ENCODE results near the gene FAM53B. TPM values are rescaled to one million over a fixed set of nuclear protein-coding genes. Genes with fewer than 3 reads are reported as not detected.

FAM53B gene
- total RNA-seq, 1 donor from 2014 or later, result 38.1 TPM

- intact Hi-C loops (cut with DNase I), result no loop called here
- ATAC-seq (ENCODE audit: poor library complexity), result peak; percentile 7
- no peak for DNase-seq
Observed at GRCh38 chr10:124717911-124718741, 26.1 kb downstream of the FAM53B start.

- no peak for ATAC-seq (ENCODE audit: poor library complexity)
- intact Hi-C loops (cut with DNase I), result no loop called here
- no peak for DNase-seq
Observed at GRCh38 chr10:124717041-124717757, 27.0 kb downstream of the FAM53B start.

GRCh38 chr10:124716369-124716768 is 27.8 kb downstream of the FAM53B start:
- DNase-seq (no peak), ATAC-seq (ENCODE audit: poor library complexity) (no peak)
- intact Hi-C loops (cut with DNase I), result no loop called here

- no peak for DNase-seq
- intact Hi-C loops (cut with DNase I), result no loop called here
Observed at GRCh38 chr10:124715439-124715838, 28.7 kb downstream of the FAM53B start.

GRCh38 chr10:124713679-124714255 is 30.4 kb downstream of the FAM53B start:
- intact Hi-C loops (cut with DNase I), result no loop called here
- ATAC-seq (ENCODE audit: poor library complexity) (no peak), DNase-seq (no peak)

More at GRCh38 chr10:124715439-124715838, 28.7 kb downstream of the FAM53B start:
- no peak for ATAC-seq (ENCODE audit: poor library complexity)

- intact Hi-C loops (cut with DNase I), result no loop called here
- ATAC-seq (ENCODE audit: poor library complexity) (no peak), DNase-seq (no peak)
Observed at GRCh38 chr10:124712704-124713407, 31.3 kb downstream of the FAM53B start.

- no peak for DNase-seq
- intact Hi-C loops (cut with DNase I), result no loop called here
- no peak for ATAC-seq (ENCODE audit: poor library complexity)
Observed at GRCh38 chr10:124711145-124711544, 33.0 kb downstream of the FAM53B start.

GRCh38 chr10:124710266-124710881 is 33.8 kb downstream of the FAM53B start:
- DNase-seq, result no peak
- no peak for ATAC-seq (ENCODE audit: poor library complexity)
- intact Hi-C loops (cut with DNase I), result no loop called here

GRCh38 chr10:124709861-124710260 is 34.3 kb downstream of the FAM53B start:
- ATAC-seq (ENCODE audit: poor library complexity) (peak; percentile 53), DNase-seq (peak; percentile 83)
- intact Hi-C loops (cut with DNase I), result no loop called here

GRCh38 chr10:124708922-124709520 is 35.2 kb downstream of the FAM53B start:
- DNase-seq (no peak), ATAC-seq (ENCODE audit: poor library complexity) (no peak)
- intact Hi-C loops (cut with DNase I), result no loop called here

- intact Hi-C loops (cut with DNase I), result no loop called here
Observed at GRCh38 chr10:124708246-124708779, 35.9 kb downstream of the FAM53B start.

GRCh38 chr10:124707551-124707950 is 36.6 kb downstream of the FAM53B start:
- DNase-seq, result no peak
- no peak for ATAC-seq (ENCODE audit: poor library complexity)
- intact Hi-C loops (cut with DNase I), result no loop called here

More at GRCh38 chr10:124708246-124708779, 35.9 kb downstream of the FAM53B start:
- DNase-seq, result no peak
- ATAC-seq (ENCODE audit: poor library complexity), result no peak

- no peak for DNase-seq
- intact Hi-C loops (cut with DNase I), result no loop called here
- no peak for ATAC-seq (ENCODE audit: poor library complexity)
Observed at GRCh38 chr10:124707144-124707467, 37.1 kb downstream of the FAM53B start.

- DNase-seq (no peak), ATAC-seq (ENCODE audit: poor library complexity) (no peak)
- intact Hi-C loops (cut with DNase I), result no loop called here
Observed at GRCh38 chr10:124706462-124707143, 37.6 kb downstream of the FAM53B start.

GRCh38 chr10:124705817-124706461 is 38.2 kb downstream of the FAM53B start:
- intact Hi-C loops (cut with DNase I), result loop anchor here (2.0 kb wide), 1 partner anchor 37 kb away; no protein-coding TSS in a partner anchor
- ATAC-seq (ENCODE audit: poor library complexity), result no peak
- no peak for DNase-seq

- DNase-seq, result no peak
- intact Hi-C loops (cut with DNase I), result loop anchor here (2.0 kb wide), 1 partner anchor 37 kb away; no protein-coding TSS in a partner anchor
- ATAC-seq (ENCODE audit: poor library complexity), result no peak
Observed at GRCh38 chr10:124705381-124705740, 38.8 kb downstream of the FAM53B start.

All from Right ventricle myocardium superior (tissue), 1 donor.